Activated T-cell treated with anti-CD3 and anti-CD28 coated beads, Interleukin-2, amount 50 U/mL, for 4 hours (primary cell): ENCODE results near the gene QPCTL. TPM values are rescaled to one million over a fixed set of nuclear protein-coding genes. Genes with fewer than 3 reads are reported as not detected.

Experiments
- ATAC-seq, 2 donors: fragments of 200-7000 bp; cut with Tn5 transposase; one replicate each; pipeline ENCODE4 v1.10.0; 2021
- DNase-seq: peaks from one replicate; pipeline ENCODE4 v3.0.0-alpha.2; 2020
- H3K27me3 Mint-ChIP-seq: one replicate; pipeline ENCODE4 v1.8.0; 2021; ENCODE audit warnings: low read depth, mixed read lengths
- H3K36me3 Mint-ChIP-seq: one replicate; pipeline ENCODE4 v1.8.0; 2022; ENCODE audit warnings: mixed read lengths; ENCODE audit not compliant: insufficient read depth
- H3K4me1 Mint-ChIP-seq: one replicate; pipeline ENCODE4 v1.8.0; 2021; ENCODE audit warnings: low read depth, mixed read lengths
- H3K4me3 Mint-ChIP-seq: one replicate; pipeline ENCODE4 v1.8.0; 2021; ENCODE audit warnings: mild to moderate bottlenecking, moderate library complexity, mixed read lengths
- H3K9me3 Mint-ChIP-seq: one replicate; pipeline ENCODE4 v1.8.0; 2021; ENCODE audit warnings: mixed read lengths
- total RNA-seq, 3 donors: library from RNA; stranded (reverse); gene quantifications; one replicate each; pipeline ENCODE4 v1.2.1, GENCODE V29; 2021

The QPCTL gene
- total RNA-seq, 3 donors from 2014 or later, result 10.3 to 13.2 (median 12.3) TPM

GRCh38 chr19:45691516-45692186 lies 815 bp upstream of the QPCTL start, which contains the start of gene SNRPD2:
SNRPD2 (minus strand) TSS chr19:45691953; CDS start chr19:45691888, 65 bp downstream.
- H3K36me3 Mint-ChIP-seq, result peaks cover 27% of the 10 kb centered on the region

GRCh38 chr19:45693106-45693788 lies 781 bp downstream of the QPCTL start:
- peak; percentile 73 for DNase-seq
- Mint-ChIP-seq H3K4me1 (peaks cover 30% of the 10 kb centered on the region), H3K4me3 (peak overlapping the region; percentile 94), H3K9me3 (no peaks in the 10 kb centered on the region), H3K36me3 (peaks cover 23% of the 10 kb centered on the region), H3K27me3 (no peaks in the 10 kb centered on the region)
- ATAC-seq, result no peak

More at GRCh38 chr19:45691516-45692186, 815 bp upstream of the QPCTL start, which contains the start of gene SNRPD2:
- no peaks in the 10 kb centered on the region for H3K9me3 Mint-ChIP-seq
- peak within 1 kb of the TSS; percentile 94 for H3K4me3 Mint-ChIP-seq
- ATAC-seq, result peak; percentile 53 to 61
- peak; percentile 87 for DNase-seq
- peaks cover 24% of the 10 kb centered on the region for H3K4me1 Mint-ChIP-seq
- no peaks in the 10 kb centered on the region for H3K27me3 Mint-ChIP-seq

DNA sequence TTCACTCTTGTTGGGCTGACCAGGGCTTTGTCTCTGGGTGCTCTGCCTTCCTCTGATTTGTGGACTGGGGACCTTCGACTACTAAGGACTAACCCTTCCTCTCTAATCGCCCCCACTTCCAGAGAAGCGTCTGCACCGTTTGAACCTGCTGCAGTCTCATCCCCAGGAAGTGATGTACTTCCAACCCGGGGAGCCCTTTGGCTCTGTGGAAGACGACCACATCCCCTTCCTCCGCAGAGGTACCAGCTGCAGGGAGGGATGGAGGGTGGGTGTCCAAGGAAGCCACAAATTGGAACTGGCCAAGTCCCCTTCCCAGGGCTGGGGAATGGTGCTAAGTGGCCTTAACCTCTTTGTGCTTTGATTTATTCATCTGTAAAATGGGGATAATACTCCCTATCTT lies 9.2 kb downstream of the QPCTL start:
- H3K4me1 Mint-ChIP-seq, result peaks cover 6% of the 10 kb centered on the region
- DNase-seq (no peak), ATAC-seq (no peak)
- no peaks in the 10 kb centered on the region for H3K9me3 Mint-ChIP-seq
- peaks cover 12% of the 10 kb centered on the region for H3K36me3 Mint-ChIP-seq
- no peaks in the 10 kb centered on the region for H3K27me3 Mint-ChIP-seq
- H3K4me3 Mint-ChIP-seq, result no peak overlapping the region

- peaks cover 13% of the 10 kb centered on the region for H3K36me3 Mint-ChIP-seq
- H3K27me3 Mint-ChIP-seq, result no peaks in the 10 kb centered on the region
- no peak overlapping the region for H3K4me3 Mint-ChIP-seq
- DNase-seq, result no peak
- H3K9me3 Mint-ChIP-seq, result no peaks in the 10 kb centered on the region
- peaks cover 4% of the 10 kb centered on the region for H3K4me1 Mint-ChIP-seq
- no peak for ATAC-seq
Observed at GRCh38 chr19:45705115-45705514, 12.6 kb downstream of the QPCTL start.

- H3K9me3 Mint-ChIP-seq, result no peaks in the 10 kb centered on the region
- no peak overlapping the region for H3K4me3 Mint-ChIP-seq
- peaks cover 7% of the 10 kb centered on the region for H3K4me1 Mint-ChIP-seq
- H3K36me3 Mint-ChIP-seq, result peaks cover 16% of the 10 kb centered on the region
- ATAC-seq, result no peak
- DNase-seq, result no peak
- no peaks in the 10 kb centered on the region for H3K27me3 Mint-ChIP-seq
Observed at GRCh38 chr19:45705710-45706415, 13.4 kb downstream of the QPCTL start.

DNA sequence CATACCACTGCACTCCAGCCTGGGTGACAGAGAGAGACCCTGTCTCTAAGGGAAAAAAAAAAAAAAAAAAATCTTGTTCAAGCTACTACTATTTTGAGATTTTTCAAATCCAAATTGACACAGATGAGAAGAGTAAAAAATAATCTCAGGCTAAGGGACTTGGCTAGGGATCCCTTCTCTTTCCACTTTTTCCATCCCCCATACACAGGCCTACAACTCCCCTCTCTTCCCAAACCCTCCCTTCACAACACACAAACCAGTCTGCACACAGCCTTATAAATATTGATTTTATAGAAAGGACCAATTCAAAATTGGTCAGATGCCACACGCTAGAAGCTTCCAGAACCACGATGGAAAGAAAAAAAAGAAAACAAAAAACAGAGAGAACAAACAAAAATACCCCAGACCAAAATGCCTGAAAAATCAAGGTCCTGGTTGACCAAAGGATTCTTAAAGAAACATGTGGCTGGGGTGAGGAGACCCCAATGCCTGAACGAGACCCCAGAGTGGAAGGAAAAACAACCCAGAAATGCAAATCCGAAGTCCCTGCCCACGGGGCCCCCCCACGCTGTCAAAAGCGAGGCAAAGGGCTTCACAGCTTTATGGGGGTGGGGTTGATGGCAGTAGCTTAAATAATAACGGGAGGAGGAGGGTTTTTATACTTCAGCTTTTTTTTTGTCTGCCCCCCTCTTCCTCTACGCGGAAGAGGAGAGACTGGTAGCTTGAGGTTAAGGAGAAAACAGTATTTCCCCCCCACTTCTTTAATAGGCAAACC lies 18.1 kb downstream of the QPCTL start:
- Mint-ChIP-seq H3K9me3 (no peaks in the 10 kb centered on the region), H3K4me1 (peaks cover 16% of the 10 kb centered on the region), H3K36me3 (peaks cover 14% of the 10 kb centered on the region), H3K27me3 (no peaks in the 10 kb centered on the region), H3K4me3 (no peak overlapping the region)
- ATAC-seq, result no peak
- no peak for DNase-seq

- no peak for DNase-seq
- peaks cover 14% of the 10 kb centered on the region for H3K36me3 Mint-ChIP-seq
- no peak overlapping the region for H3K4me3 Mint-ChIP-seq
- no peaks in the 10 kb centered on the region for H3K9me3 Mint-ChIP-seq
- H3K27me3 Mint-ChIP-seq, result no peaks in the 10 kb centered on the region
- no peak for ATAC-seq
- peaks cover 28% of the 10 kb centered on the region for H3K4me1 Mint-ChIP-seq
Observed at GRCh38 chr19:45711851-45712698, 19.6 kb downstream of the QPCTL start.

DNA sequence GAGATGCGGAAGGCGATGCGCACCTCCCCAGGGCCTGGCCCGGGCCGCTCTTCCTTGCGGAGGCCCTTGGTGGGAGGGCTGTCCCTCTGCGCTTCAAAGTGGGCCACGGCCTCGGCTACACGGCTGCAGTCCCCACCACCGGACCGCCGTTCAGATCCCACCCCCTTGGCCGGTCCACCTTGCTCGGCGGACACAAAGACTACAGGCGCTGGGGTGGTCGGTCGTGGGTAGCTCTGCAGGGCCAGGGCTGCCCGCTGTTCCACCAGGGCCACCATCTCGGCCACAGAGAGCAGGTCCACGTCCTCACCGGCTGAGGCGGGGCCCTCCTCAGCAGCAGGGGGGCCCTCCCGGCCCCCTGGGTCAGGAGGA lies 20.2 kb downstream of the QPCTL start:
- ATAC-seq (no peak), DNase-seq (no peak)
- Mint-ChIP-seq H3K9me3 (no peaks in the 10 kb centered on the region), H3K4me1 (peaks cover 33% of the 10 kb centered on the region), H3K36me3 (peaks cover 14% of the 10 kb centered on the region), H3K27me3 (no peaks in the 10 kb centered on the region), H3K4me3 (no peak overlapping the region)

- Mint-ChIP-seq H3K4me3 (no peak overlapping the region), H3K36me3 (peaks cover 14% of the 10 kb centered on the region), H3K27me3 (no peaks in the 10 kb centered on the region), H3K4me1 (peaks cover 36% of the 10 kb centered on the region), H3K9me3 (no peaks in the 10 kb centered on the region)
- ATAC-seq, result no peak
- DNase-seq, result no peak
Observed at GRCh38 chr19:45713141-45713540, 20.7 kb downstream of the QPCTL start.

DNA sequence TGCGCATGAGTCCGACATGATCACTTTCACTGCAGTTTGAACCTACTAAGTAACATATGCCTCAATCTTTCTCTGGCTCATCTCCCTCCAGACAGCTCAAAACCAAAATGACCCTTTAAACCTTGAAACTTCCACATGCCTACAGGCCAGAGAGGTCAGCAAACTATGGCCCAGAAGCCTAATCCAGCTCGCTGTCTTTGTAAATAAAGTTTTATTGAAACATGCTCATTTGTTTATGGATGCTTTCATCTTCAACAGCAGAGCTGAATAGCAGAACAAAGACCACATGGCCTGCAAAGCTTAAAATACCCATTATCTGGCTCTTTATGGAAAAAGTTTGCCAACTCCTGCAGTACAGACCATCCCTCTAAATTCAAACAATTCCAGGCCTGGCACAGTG lies 22.7 kb downstream of the QPCTL start:
- ATAC-seq (no peak), DNase-seq (no peak)
- peaks cover 18% of the 10 kb centered on the region for H3K36me3 Mint-ChIP-seq
- H3K27me3 Mint-ChIP-seq, result no peaks in the 10 kb centered on the region
- H3K4me1 Mint-ChIP-seq, result peaks cover 45% of the 10 kb centered on the region
- H3K4me3 Mint-ChIP-seq, result no peak overlapping the region
- no peaks in the 10 kb centered on the region for H3K9me3 Mint-ChIP-seq

DNA sequence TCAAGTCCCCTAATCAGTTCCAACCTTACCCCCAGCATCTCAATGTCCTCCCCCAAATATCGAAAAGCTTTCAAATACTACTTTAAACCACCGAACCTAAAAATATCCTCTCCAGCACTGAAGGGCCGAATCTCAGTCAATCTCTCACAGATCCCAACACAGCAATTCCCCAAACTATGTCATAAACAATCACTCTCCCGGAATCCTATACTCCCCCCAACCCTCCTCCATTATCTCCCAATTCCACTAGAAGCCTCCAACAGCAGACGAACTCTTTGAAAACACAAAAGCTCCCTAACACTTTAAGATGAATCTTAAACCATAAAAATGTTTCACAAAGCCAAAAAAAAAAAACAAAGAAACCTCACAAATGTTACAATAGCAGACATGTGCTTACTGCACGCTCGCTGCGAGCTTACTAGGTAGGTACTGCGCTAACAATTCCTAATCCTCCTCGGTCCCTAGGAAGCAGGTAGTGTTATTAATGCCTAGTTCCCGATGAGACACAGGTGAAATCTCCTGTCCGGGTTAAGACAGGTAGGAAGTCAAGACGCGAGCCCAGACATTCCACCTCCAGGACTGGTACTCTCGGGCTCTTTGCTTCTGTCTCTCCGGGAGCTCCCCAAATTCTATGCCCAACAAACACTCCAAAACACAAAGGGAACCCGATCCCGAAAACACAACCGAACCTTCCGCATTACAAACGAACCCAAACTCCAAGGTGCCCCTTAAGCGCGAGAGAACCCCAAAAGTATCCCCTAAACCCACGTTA lies 24.1 kb downstream of the QPCTL start:
- no peaks in the 10 kb centered on the region for H3K9me3 Mint-ChIP-seq
- no peaks in the 10 kb centered on the region for H3K27me3 Mint-ChIP-seq
- peak overlapping the region; percentile 93 for H3K4me3 Mint-ChIP-seq
- H3K36me3 Mint-ChIP-seq, result peaks cover 18% of the 10 kb centered on the region
- H3K4me1 Mint-ChIP-seq, result peaks cover 43% of the 10 kb centered on the region
- ATAC-seq, result no peak
- no peak for DNase-seq

- Mint-ChIP-seq H3K36me3 (peaks cover 16% of the 10 kb centered on the region), H3K9me3 (no peaks in the 10 kb centered on the region), H3K4me3 (peak overlapping the region; percentile 93), H3K4me1 (peaks cover 43% of the 10 kb centered on the region), H3K27me3 (no peaks in the 10 kb centered on the region)
- ATAC-seq (peak; percentile 95 to 97), DNase-seq (peak; percentile 96)
Observed at GRCh38 chr19:45717131-45717982, 24.9 kb downstream of the QPCTL start.
